GM19025 (cell line): Measurements from ENCODE around the gene TP53BP2.
"Not testable (repeated sequence)": the region's sequence is repeated elsewhere in the genome, so short reads cannot be mapped to it uniquely, and the experiment has no call there.

ENCODE experiments used
- ATAC-seq: cut with Tn5 transposase; IDR thresholded peaks from one replicate; pipeline ENCODE4 v1.9.1; 2021; ENCODE audit warnings: mild to moderate bottlenecking, low read depth, moderate library complexity; ENCODE audit not compliant: unreplicated experiment

The TP53BP2 gene

DNA sequence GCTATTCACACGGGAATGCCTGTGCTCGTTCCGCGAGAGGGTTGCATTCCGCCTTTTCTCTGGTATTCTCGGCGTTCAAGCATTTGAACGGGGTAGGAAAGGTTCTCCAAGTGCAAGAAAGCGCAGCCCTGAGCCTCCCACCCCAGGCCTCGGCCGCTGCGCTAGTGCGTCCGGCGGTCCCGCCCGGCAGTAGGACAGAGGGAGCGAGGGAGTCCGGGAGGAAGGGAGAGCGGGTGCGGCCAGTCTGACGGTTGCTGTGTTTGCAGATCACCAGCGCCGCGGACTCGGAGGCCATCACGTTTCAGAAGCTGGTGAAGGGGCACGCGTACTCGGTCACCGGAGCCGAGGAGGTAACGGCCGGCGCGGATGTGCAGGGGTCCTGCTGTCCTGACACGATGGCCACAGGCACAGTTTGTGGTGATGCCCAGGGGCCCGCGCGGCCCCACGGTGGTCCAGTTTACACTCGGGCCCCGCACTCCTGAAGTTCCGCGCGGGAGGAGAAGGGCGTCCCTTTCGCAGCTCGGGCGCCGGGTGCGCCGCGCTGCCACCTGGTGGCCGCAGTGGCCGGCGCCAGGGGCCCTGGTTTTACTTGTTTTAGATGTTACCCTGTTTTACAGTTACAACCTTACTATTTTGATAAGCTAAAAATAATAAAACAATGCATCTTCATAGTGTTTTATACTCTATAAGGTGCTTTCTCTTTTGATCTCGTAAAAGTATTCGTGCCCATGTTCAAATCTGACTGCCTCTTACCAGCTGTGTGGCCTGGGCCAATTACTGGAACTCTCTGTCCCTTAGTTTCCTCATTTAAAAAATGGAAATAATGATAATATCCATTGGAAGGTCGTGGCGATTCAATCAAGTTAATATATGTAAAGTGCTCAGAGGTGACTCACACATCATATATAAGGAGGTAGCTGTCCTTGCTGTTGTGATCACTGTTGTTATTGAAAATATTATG, 96.7 kb downstream of the TP53BP2 start:
- peak; percentile 56 for ATAC-seq

DNA sequence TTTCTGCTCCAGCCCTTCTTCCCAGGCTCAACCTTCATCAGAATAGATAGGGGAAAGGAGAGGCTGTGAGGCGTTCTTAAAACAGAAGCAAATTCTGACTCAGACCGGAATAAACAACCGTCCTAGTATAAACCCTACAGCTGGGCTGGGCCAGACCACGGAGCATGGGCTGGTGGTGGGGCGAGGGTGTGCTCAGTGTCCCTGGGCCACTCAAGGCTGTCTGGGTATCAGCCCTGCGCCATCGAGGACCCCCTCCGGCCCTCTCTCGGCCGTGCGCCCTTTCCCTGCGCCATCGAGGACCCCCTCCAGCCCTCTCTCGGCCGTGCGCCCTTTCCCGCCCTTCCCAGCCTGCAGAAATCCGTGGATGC, 97.4 kb downstream of the TP53BP2 start:
- peak; percentile 68 for ATAC-seq

DNA sequence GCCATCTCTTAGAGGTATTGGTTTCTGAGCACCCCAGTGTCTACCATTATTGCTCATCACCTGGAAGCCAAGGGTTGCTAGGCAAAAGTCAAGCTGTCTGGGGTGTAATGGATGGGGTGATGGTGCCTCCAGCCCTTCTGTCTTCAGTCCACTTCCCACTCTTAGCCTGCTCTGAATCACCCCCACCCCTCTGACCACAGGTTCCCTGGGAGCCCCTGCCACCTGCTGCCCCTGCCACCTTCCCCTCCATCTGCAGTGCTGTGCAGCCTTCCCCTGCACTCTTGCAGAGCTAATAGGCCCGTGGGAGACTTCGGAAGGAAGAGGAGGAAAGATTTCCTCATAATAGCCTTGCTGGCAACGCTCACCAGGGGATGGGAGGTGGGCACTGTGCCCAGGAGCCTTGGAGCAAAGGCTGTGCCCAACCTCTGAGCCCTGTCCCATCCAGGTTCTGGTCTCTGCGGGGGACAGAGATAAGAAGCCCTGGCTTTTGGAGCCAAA, 97.9 kb downstream of the TP53BP2 start:
- peak; percentile 23 for ATAC-seq

DNA sequence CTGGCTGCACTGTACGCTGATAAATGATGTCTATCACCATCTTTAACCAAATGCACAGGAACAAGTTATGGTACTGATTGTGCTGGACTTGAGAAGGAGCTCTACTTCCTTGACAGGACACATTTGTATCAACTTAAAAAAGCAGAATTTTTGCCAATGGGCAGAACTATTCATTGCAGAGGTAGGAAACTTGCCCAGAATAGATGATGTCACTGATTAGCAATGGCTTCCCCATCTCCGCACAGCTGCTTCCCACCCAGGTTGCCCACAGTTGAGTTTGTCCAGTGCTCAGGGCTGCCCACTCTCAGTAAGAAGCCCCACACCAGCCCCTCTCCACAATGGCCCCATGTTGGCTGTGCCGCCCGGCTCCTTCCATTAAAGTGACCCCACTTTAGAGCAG, 100.0 kb downstream of the TP53BP2 start:
- no peak for ATAC-seq

DNA sequence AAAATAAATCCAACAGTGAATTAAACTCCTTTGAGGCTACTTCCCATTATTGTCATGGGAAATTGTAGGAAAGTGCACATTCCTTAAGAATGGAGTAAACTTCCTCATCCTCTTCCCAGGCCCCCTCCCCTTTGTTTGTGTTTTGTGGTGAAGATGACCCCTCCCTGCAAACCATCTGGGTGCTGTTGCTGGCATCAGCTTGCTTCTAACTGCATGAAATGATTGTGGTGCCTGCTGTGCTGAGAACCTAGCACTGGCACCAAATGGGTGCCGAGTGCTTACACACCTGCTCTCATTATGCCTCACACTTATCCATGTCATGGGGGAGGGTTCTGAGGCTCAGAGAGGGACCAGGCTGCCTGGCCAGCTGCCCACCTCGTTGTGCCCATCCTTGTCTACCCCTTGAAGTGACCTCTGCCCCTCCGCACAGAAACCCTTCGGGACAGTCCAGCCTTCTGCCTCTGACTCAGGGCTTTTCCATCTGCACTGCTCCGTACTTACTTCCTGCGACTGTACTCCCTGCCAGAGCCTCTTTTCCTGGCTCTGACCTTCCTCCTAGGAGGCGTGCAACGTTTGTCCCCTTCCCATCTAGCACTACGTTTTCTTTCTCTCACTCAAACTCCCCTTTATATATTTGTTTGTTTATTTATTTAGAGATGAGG, 102.8 kb downstream of the TP53BP2 start:
- ATAC-seq: no peak

DNA sequence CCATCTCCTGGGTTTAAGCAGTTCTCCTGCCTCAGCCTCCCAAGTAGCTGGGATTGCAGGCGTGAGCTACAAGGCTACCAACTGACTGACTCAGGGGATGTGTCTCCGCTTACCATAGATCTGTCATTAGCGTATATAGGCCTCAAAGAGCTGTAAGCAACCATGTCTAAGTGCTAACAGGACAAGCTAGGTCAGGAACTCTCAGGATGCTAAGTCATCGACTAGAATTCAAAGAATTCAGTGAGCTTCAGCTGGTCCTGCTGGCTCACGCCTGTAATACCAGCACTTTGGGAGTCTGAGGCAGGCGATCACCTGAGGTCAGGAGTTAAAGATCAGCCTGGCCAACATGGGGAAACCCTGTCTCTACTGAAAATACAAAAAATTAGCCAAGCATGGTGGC, 103.9 kb downstream of the TP53BP2 start:
- ATAC-seq: no peak

DNA sequence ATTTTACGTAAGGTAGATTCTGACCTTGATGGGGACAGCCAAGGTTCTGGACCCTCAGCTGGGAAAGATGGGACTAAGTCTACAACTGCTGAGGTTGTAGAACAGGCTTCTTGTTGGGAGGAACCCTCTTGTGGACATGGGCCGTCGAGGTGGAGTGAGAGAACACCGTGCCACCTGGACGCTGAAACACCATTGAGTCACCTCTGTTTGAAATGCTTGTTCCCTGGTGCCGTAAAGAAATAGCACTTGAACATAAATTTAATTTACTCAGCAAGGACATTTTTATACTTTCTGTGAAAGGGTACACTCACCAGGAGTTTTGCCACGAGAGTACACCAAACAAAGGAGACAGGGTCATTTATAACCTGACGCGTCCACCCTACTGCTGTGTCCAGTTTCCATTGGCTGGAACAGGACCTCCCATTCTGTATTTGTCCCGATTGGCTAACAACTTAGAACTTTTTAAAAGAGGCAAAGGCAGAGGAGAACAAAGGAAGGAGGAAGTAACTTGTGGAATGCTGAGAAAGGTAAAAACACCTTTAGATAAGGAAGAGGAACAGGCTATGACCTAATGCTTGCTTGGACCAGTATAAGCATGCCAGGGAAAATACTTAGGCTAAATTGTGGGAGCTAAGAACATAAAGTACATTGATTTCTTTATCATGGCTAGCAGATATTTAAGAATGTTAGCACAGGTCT, 105.6 kb downstream of the TP53BP2 start:
- not testable (repeated sequence) for ATAC-seq

DNA sequence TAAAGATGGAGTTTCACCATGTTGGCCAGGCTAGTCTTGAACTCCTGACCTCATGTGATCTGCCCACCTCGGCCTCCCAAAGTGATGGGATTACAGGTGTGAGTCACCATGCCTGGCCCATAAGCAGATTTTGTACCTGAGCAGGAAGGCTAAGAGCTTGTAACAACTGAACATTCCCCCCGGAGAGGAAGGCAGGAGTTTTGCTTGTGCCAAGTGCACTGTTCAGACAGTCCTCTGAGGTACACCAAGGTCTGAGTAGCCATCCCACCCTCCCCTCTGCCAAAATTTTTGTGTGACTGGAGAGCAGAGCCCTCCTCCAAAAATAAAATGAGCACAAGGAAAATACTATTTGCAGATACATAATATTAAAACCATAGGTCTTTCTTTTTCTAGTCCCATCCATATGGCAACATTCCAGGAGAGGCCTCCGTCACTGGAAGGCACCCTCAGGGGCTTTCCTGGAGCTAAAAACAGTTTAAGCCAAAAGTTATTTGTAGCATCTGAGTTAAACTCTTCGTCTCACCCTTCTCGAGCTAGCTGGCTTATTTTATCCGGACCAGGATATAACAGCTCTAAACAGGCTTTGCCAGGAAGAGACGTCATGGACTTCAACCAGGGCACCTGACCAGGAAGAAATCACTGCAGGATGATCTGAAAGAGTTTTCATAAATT, 106.2 kb downstream of the TP53BP2 start:
- no peak for ATAC-seq

DNA sequence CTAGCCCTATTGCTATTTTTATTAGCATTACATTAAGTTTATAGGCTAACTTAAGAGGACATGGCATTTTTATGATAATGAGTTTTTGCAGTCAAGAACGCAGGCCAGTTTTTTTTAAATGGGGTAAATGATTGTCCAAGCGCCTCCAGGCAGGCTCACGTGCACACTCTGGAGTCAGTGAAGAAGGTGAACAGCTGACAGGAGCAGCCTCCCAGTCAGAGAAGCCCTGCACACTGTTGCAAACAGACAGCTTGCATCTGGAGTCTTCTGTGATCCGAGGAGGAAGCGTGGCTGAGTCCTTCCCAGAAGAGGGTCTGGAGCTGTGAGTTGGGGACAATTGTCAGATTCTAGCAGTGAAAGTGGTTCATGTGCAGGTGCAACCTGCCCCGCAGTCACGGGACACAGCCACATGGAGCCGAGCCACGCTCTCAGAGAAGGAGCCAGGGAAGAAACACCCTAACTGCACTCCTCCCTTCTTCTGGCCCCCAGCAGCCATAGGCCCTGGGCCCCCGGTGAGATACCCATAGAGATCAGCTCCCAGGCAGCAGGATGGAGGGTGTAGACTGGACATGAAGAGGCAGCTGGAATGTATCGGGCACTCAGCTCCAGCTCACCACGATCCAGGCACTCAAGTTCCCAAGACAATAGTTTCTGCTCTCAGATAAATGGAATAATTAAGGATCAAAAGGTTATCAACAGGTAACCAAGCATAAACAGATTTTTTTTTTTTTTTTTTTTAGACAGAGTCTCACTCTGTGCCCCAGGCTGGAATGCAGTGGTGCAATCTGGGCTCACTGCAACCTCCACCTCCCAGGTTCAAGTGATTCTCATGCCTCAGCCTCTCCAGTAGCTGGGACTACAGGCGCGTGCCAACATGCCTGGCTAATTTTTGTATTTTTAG, 107.0 kb downstream of the TP53BP2 start:
- ATAC-seq: no peak

DNA sequence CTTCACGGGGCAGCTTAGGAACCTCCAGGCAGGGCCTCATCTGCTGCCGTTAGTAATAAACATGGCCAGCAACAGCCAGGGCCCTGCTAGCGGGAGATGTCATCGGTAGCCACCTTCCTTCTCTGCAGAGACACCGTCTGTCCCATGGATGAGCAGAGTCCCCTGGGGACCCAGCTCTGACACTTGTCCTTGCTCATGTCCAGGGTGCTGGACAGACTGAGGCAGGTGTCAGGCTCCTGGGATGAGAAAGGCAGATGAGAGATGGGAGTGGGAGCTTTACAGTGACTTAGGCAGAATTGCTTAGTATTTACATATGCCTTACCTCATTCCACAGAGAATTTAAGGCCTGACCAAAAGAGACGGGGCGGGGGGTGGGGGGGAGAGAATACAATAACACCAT, 108.4 kb downstream of the TP53BP2 start:
- ATAC-seq: no peak

DNA sequence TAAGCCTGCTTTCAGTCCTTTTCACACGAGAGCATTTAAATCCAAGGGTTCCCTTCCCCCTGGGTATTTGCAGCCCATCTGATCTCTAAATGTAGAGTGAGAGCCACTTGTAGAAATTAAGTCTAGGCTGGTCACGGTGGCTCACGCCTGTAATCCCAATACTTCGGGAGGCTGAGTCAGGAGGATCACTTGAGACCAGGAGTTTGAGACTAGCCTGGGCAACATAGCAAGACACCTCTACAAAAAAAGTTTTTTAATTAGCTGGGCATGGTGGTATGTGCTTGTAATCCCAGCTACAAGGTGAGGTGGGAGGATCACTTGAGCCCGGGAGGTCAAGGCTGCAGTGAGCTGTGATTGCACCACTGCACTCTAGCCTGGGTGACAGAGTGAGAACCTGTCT, 109.1 kb downstream of the TP53BP2 start:
- ATAC-seq: not testable (repeated sequence)

DNA sequence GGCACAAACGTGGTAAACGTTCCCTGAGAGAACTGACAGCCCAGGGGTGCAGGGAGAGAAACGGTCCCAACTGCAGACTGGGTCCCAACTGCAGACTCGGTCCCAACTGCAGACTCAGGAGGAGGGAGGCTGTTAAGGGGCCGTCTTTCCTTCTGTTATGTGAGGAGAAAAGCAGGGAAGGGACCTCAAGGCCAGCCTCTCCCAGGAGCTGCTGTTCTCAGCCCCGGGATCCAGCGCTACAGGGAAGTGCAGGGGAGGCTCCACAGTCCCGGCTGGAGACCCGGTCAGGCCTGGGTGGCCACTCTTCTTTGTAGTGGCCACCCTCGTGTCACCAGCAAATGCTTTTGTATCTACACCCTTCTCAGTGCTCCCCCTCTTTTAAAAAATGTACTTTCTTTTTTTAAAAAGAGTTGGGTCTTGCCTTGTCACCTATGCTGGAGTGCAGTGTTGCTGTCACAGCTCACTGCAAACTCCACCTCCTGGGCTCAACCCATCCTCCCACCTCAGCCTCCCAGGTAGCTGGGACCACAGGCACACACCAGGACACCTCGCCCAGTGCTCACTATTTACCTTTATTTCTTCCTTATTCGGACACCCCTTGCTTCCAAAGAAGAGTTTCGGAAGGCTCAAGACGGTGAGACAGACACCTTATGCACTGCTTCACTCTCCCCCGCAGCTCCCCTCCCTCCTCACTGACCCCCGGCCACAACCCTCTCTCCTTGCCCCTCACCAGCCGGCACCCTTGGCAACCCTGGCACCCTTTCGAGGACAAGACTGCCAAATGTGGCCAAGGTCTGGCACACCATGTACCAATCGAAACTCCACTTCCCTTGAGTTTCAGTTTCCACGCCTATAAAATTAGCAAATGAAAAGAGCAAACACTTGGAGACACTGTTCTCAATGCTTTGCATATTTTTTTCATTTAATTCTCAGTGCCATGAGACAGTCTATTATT, 111.6 kb downstream of the TP53BP2 start:
- no peak for ATAC-seq

DNA sequence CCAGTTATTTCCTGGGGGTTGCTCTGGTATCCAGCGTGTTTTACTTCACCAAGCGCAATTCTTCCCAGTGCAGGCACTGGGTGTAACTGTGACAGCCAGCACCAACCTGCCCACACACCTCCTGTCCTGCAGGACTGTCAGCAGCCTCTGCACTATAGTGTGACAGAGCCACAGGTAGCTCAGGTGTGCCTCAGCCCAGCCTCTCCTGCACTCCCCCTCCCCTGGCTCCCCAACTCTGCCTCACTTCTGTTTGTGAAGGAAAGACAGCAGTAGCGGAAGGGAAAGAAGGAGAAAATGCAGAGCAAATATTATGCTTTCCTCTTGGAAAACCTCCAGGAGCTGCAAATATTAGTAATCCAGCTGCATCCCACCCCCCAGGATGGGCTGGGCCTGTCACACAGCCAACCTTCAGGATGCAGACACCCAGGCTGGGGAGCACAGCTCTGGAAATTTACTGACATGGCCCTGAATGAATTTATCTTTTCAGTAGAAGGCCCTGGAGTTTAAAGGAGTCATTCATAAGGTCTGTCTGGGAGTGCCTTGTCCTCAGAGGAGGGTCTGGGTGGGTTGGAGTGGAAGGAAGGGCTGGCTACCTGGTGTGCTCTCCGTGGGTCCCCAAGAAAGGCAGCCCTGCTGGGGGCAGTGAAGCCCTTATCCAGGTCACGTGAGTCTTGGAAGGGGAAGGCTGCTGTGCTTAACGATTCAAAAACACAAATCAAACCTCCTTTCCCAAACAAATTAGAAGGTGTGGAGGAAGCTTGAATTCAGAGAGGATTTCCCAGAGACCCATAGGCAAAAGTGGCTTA, 112.6 kb downstream of the TP53BP2 start:
- no peak for ATAC-seq

DNA sequence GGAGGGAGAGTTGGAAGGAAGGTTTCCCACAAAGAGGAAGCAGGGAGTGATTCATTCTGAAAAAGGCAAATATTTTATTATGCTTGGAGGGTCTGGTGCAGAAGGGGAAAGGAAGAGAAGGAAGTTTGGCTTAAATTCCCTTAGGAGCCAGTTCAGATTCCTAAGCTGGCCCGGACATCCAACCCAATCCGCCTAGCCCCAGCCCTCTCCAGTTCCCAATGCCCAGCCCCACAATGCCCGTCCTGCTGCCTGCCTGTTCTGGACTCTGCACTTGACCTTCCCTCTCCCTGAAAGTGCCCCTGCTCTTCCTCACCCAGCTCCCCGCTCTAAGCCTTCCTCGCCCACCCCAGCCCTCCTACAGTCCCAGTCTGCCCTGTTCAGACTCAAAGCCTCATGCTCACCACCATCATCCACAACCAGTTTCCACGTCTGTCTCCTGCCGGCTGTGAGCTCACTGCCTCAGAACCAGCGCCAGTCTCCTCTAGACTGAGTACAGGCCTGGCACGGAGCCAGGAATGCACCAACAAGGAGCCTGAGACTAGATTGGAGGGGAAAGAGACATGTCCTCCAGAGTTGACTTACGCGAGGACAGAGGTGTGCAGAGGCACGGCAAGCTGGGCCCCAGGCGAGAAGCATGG, 114.5 kb downstream of the TP53BP2 start:
- ATAC-seq: no peak

DNA sequence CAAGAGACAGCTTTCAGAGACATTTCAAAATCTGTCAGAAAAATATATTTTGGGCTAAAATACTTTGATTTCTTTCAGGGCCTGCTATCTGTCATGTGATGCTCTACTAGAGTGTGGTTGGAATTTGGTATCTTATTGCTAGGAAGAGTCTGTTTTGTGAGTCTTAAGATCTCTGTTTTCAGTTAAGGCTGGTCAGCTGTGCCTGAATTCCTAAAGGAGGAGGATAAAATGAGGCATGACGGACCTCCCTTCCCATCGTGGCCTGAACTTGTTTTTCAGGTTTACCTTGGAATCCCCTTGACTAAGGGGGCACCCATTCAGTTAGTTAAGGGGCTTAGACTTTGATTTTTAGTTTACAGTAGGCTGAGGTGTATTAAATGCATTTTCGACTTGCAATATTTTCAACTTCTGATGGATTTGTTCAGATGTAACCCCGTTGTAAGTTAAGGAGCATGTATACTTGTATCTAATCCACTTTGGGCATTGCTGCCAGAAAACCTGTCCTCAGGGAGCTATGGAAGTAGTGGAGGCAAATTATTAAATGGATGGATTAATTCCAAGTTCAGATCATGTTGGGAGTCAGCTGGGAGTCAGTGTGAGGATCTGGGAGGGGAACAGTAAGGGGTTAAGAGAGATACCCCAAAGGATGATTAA, 115.1 kb downstream of the TP53BP2 start:
- no peak for ATAC-seq

DNA sequence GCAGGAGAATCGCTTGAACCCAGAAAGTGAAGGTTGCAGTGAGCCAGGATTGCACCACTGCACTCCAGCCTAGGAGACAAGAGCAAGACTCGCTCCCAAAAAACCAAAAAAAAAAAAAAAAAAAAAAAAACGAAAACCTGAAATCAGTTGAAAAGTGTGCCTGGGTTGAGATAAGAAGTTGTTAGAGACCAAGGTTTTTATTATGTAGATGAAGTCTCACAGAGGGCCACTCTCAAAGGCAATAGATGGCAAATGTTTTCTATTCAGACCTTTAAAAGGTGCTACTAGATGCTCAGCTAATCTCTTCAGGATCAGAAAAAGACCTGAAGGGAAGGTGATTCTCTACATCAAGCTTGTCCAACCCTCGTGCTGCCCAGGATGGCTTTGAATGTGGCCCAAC, 115.8 kb downstream of the TP53BP2 start:
- no peak for ATAC-seq
